Peyer's patch (tissue), 4 donors: Measurements from ENCODE around the gene PPP1R3F. TPM values are rescaled to one million over a fixed set of nuclear protein-coding genes. Genes with fewer than 3 reads are reported as not detected.

ENCODE experiments used
- total RNA-seq, 4 donors: library from RNA; depleted of rRNA; stranded (reverse); fragments of >200 nt; gene quantifications; one replicate each; pipeline ENCODE4 v1.1.0, GENCODE V29; 2016

Gene PPP1R3F
- total RNA-seq, 4 donors from 2014 or later: 2.5 to 19.0 (median 7.5) TPM

Other genes with a start within 250 kb of the PPP1R3F start
- 10 to 100 TPM; 25.6 to 36.3 (median 32.4) TPM for gene TFE3, start 226.4 kb upstream of the PPP1R3F start, total RNA-seq
- gene CCDC120, start 210.8 kb upstream of the PPP1R3F start, total RNA-seq: 10 to 100 TPM in 3 of 4 donors, not detected in 1; 13.8 to 39.1 (median 24.5) TPM
- 1 to 10 TPM; 2.8 to 9.8 (median 4.4) TPM for gene PRAF2, start 195.8 kb upstream of the PPP1R3F start, total RNA-seq
- gene WDR45, start 189.9 kb upstream of the PPP1R3F start, total RNA-seq: 100 to 1,000 TPM in 2 of 4 donors, 10 to 100 TPM in 2; 64.2 to 133 (median 86.9) TPM
- gene GPKOW, start 146.1 kb upstream of the PPP1R3F start, total RNA-seq: 10 to 100 TPM; 24.0 to 26.8 (median 25.7) TPM
- 10 to 100 TPM in 2 of 4 donors, 1 to 10 TPM in 1, not detected in 1; 5.8 to 14.4 (median 11.6) TPM for gene MAGIX, start 107.0 kb upstream of the PPP1R3F start, total RNA-seq
- 10 to 100 TPM; 16.1 to 36.6 (median 30.8) TPM for gene PLP2, start 97.9 kb upstream of the PPP1R3F start, total RNA-seq
- gene PRICKLE3, start 83.4 kb upstream of the PPP1R3F start, total RNA-seq: 10 to 100 TPM; 22.5 to 47.0 (median 26.8) TPM
- gene SYP, start 69.6 kb upstream of the PPP1R3F start, total RNA-seq: 10 to 100 TPM in 1 of 4 donors, 1 to 10 TPM in 2, not detected in 1; 5.5 to 11.0 (median 6.7) TPM
- 1 to 10 TPM; 1.7 to 2.8 (median 2.3) TPM for gene CACNA1F, start 36.5 kb upstream of the PPP1R3F start, total RNA-seq
- gene CCDC22, start 34.3 kb upstream of the PPP1R3F start, total RNA-seq: 10 to 100 TPM; 19.1 to 27.4 (median 23.1) TPM
- under 1 TPM in 1 of 4 donors, not detected in 3; 0.66 TPM for gene FOXP3, start 5.1 kb upstream of the PPP1R3F start, total RNA-seq
- gene GAGE10, start 33.9 kb downstream of the PPP1R3F start, total RNA-seq: not detected
- gene GAGE12J, start 52.2 kb downstream of the PPP1R3F start, total RNA-seq: not detected
- not detected for gene GAGE13, start 61.8 kb downstream of the PPP1R3F start, total RNA-seq